ENCODE measurements around the gene TAF8. TPM values are rescaled to one million over a fixed set of nuclear protein-coding genes. Genes with fewer than 3 reads are reported as not detected.

TAF8 gene
- total RNA-seq, 1 donor from 2014 or later, result 26.0 TPM

- Histone ChIP-seq H3K27me3 (no peaks in the 10 kb centered on the region), H3K36me3 (peaks cover 71 to 95% of the 10 kb centered on the region in 2 donors), H3K4me1 (no peaks in the 10 kb centered on the region), H3K4me3 (no peak overlapping the region), H3K27ac (no peak overlapping the region), H3K9me3 (no peaks in the 10 kb centered on the region)
- intact Hi-C loops (cut with DNase I), result no loop called here
- no peak for DNase-seq (ENCODE audit: low spot score in 2 of 2)
- no peak for TF ChIP-seq CTCF (IDR thresholded peaks at IDR 0.05)
Measured at GRCh38 chr6:42059743-42060142, 9.4 kb downstream of the TAF8 start.

- Histone ChIP-seq H3K36me3 (peaks cover 64 to 93% of the 10 kb centered on the region in 2 donors), H3K4me1 (no peaks in the 10 kb centered on the region), H3K4me3 (no peak overlapping the region), H3K9me3 (no peaks in the 10 kb centered on the region), H3K27ac (no peak overlapping the region), H3K27me3 (no peaks in the 10 kb centered on the region)
- no peak for TF ChIP-seq CTCF (IDR thresholded peaks at IDR 0.05)
- DNase-seq (ENCODE audit: low spot score in 2 of 2), result no peak
- intact Hi-C loops (cut with DNase I), result no loop called here
Measured at GRCh38 chr6:42066156-42066675, 15.9 kb downstream of the TAF8 start.

- Histone ChIP-seq H3K27me3 (no peaks in the 10 kb centered on the region), H3K36me3 (peaks cover 74 to 87% of the 10 kb centered on the region in 2 donors), H3K4me1 (no peaks in the 10 kb centered on the region), H3K9me3 (no peaks in the 10 kb centered on the region), H3K27ac (no peak overlapping the region), H3K4me3 (no peak overlapping the region)
- no peak for TF ChIP-seq CTCF (IDR thresholded peaks at IDR 0.05)
- intact Hi-C loops (cut with DNase I), result no loop called here
- no peak for DNase-seq (ENCODE audit: low spot score in 2 of 2)
Measured at GRCh38 chr6:42068173-42068572, 17.8 kb downstream of the TAF8 start.

GRCh38 chr6:42068872-42069522 lies 18.7 kb downstream of the TAF8 start:
- Histone ChIP-seq H3K4me3 (no peak overlapping the region), H3K4me1 (no peaks in the 10 kb centered on the region), H3K9me3 (no peaks in the 10 kb centered on the region), H3K36me3 (peaks cover 68 to 84% of the 10 kb centered on the region in 2 donors), H3K27ac (no peak overlapping the region), H3K27me3 (no peaks in the 10 kb centered on the region)
- DNase-seq (ENCODE audit: low spot score in 2 of 2), result no peak
- no peak for TF ChIP-seq CTCF (IDR thresholded peaks at IDR 0.05)
- intact Hi-C loops (cut with DNase I), result no loop called here

GRCh38 chr6:42071881-42072583 lies 21.7 kb downstream of the TAF8 start:
- peaks cover 61 to 76% of the 10 kb centered on the region in 2 donors for H3K36me3 ChIP-seq
- no peaks in the 10 kb centered on the region for H3K27me3 ChIP-seq
- no peaks in the 10 kb centered on the region for H3K9me3 ChIP-seq
- no peak for DNase-seq (ENCODE audit: low spot score in 2 of 2)
- H3K4me3 ChIP-seq, result no peak overlapping the region
- no peak overlapping the region for H3K27ac ChIP-seq
- no peak for TF ChIP-seq CTCF (IDR thresholded peaks at IDR 0.05)
- intact Hi-C loops (cut with DNase I), result no loop called here
- no peaks in the 10 kb centered on the region for H3K4me1 ChIP-seq
